Loucy (cell line): Measurements from ENCODE around the gene SLC8A2.

ENCODE experiments used
- H2AFZ ChIP-seq: fragments of 200-600 bp; sonication (generic); 2 replicates; pipeline ENCODE4 v1.6.0; 2016; ENCODE audit warnings: antibody characterized with exemption, mild to moderate bottlenecking, low read length, moderate library complexity
- H3F3A ChIP-seq: fragments of 200-600 bp; 2 replicates; pipeline ENCODE4 v1.6.0; 2016; ENCODE audit warnings: antibody characterized with exemption, low read depth, mild to moderate bottlenecking
- H3K27me3 ChIP-seq: fragments of 200-600 bp; sonication (generic); 2 replicates; pipeline ENCODE4 v1.6.1; 2014; ENCODE audit warnings: low read length, mild to moderate bottlenecking; ENCODE audit not compliant: insufficient read depth, poor library complexity, severe bottlenecking
- H3K36me3 ChIP-seq: fragments of 200-600 bp; sonication (generic); 2 replicates; pipeline ENCODE4 v1.6.1; 2016; ENCODE audit warnings: low read length; ENCODE audit not compliant: insufficient read depth
- H3K4me1 ChIP-seq: fragments of 200-600 bp; sonication (generic); 2 replicates; pipeline ENCODE4 v1.5.1; 2014; ENCODE audit warnings: low read length, mild to moderate bottlenecking; ENCODE audit not compliant: insufficient read depth, poor library complexity, severe bottlenecking
- H3K4me2 ChIP-seq: fragments of 200-600 bp; sonication (generic); 2 replicates; pipeline ENCODE4 v1.6.0; 2014; ENCODE audit warnings: antibody characterized with exemption, low read length, low read depth, mild to moderate bottlenecking; ENCODE audit not compliant: poor library complexity, severe bottlenecking
- H3K4me3 ChIP-seq: fragments of 200-600 bp; sonication (generic); 2 replicates; pipeline ENCODE4 v1.5.1; 2014; ENCODE audit warnings: low read length, mild to moderate bottlenecking, mixed read lengths; ENCODE audit not compliant: poor library complexity, severe bottlenecking
- H3K79me2 ChIP-seq: fragments of 200-600 bp; sonication (generic); 2 replicates; pipeline ENCODE4 v1.6.1; 2014; ENCODE audit warnings: low read length; ENCODE audit not compliant: insufficient read depth
- H3K9ac ChIP-seq: fragments of 200-600 bp; sonication (generic); 2 replicates; pipeline ENCODE4 v1.6.0; 2014; ENCODE audit warnings: mild to moderate bottlenecking, low read depth, low read length, moderate library complexity; ENCODE audit not compliant: poor library complexity, severe bottlenecking
- H3K9me2 ChIP-seq: fragments of 200-600 bp; sonication (generic); replicated peaks from 2 replicates; pipeline ENCODE4 v1.6.1; 2016; ENCODE audit warnings: low read depth, low read length, mixed read lengths
- H3K9me3 ChIP-seq: fragments of 200-600 bp; sonication (generic); 2 replicates; pipeline ENCODE4 v1.6.1; 2014; ENCODE audit warnings: mild to moderate bottlenecking, antibody characterized with exemption, low read length, low read depth; ENCODE audit not compliant: insufficient read depth
- H4K20me1 ChIP-seq: fragments of 200-600 bp; sonication (generic); 2 replicates; pipeline ENCODE4 v1.6.0; 2014; ENCODE audit warnings: antibody characterized with exemption, low read length, mild to moderate bottlenecking; ENCODE audit not compliant: insufficient read depth, poor library complexity, severe bottlenecking
- CTCF ChIP-seq: fragments of 200-600 bp; sonication (generic); conservative IDR thresholded peaks from 2 replicates; pipeline ENCODE4 v1.5.1; 2014; ENCODE audit warnings: mild to moderate bottlenecking, antibody characterized with exemption, low read length
- EZH2phosphoT487 ChIP-seq: fragments of 200-600 bp; IDR thresholded peaks from 2 replicates; pipeline ENCODE4 v1.6.1; 2018; ENCODE audit warnings: antibody characterized with exemption, mild to moderate bottlenecking, moderate library complexity, borderline replicate concordance

Gene SLC8A2

GRCh38 chr19:47497821-47498520 lies 26.3 kb upstream of the SLC8A2 start:
- Histone ChIP-seq H3F3A (no peaks in the 10 kb centered on the region), H3K79me2 (no peaks in the 10 kb centered on the region), H3K9me3 (no peaks in the 10 kb centered on the region), H2AFZ (no peak overlapping the region), H3K9ac (no peak overlapping the region), H3K4me2 (no peak overlapping the region), H4K20me1 (no peaks in the 10 kb centered on the region), H3K27me3 (no peaks in the 10 kb centered on the region), H3K9me2 (no peaks in the 10 kb centered on the region), H3K4me3 (no peak overlapping the region), H3K36me3 (peaks cover 47% of the 10 kb centered on the region; the same call in 1 of the 2 replicates), H3K4me1 (no peaks in the 10 kb centered on the region)
- TF ChIP-seq CTCF, result no peak
- no peak for TF ChIP-seq EZH2phosphoT487

- Histone ChIP-seq H3K9me2 (no peaks in the 10 kb centered on the region), H2AFZ (no peak overlapping the region), H3K9ac (no peak overlapping the region), H3K4me1 (no peaks in the 10 kb centered on the region), H3K4me2 (no peak overlapping the region), H3F3A (no peaks in the 10 kb centered on the region), H4K20me1 (no peaks in the 10 kb centered on the region), H3K79me2 (no peaks in the 10 kb centered on the region), H3K27me3 (no peaks in the 10 kb centered on the region), H3K4me3 (no peak overlapping the region), H3K36me3 (peaks cover 41% of the 10 kb centered on the region; the same call in 1 of the 2 replicates), H3K9me3 (no peaks in the 10 kb centered on the region)
- TF ChIP-seq EZH2phosphoT487, result no peak
- TF ChIP-seq CTCF, result no peak
Measured at GRCh38 chr19:47497050-47497766, 25.5 kb upstream of the SLC8A2 start.

- Histone ChIP-seq H3K4me3 (no peak overlapping the region), H3F3A (no peaks in the 10 kb centered on the region), H3K9ac (no peak overlapping the region), H3K9me3 (no peaks in the 10 kb centered on the region), H3K27me3 (no peaks in the 10 kb centered on the region), H2AFZ (no peak overlapping the region), H3K36me3 (peaks cover 47% of the 10 kb centered on the region; the same call in 1 of the 2 replicates), H4K20me1 (no peaks in the 10 kb centered on the region), H3K4me2 (no peak overlapping the region), H3K9me2 (no peaks in the 10 kb centered on the region), H3K4me1 (no peaks in the 10 kb centered on the region), H3K79me2 (no peaks in the 10 kb centered on the region)
- TF ChIP-seq EZH2phosphoT487, result no peak
- no peak for TF ChIP-seq CTCF
Measured at GRCh38 chr19:47495478-47496372, 24.0 kb upstream of the SLC8A2 start.
